Body of pancreas (tissue), 4 donors: ENCODE measurements around the gene UNC93B1.

Experiments used
- CTCF ChIP-seq, 7 experiments: fragments of 450-650 bp in 4 of 7; fragments of 200-600 bp in 3 of 7; sonication (generic) in 3 of 7; IDR thresholded peaks; one replicate each; pipeline ENCODE4 v1.5.1; 2016 to 2019; ENCODE audit warnings: antibody characterized with exemption in 7 of 7
- POLR2A ChIP-seq, 3 donors: fragments of 450-650 bp; IDR thresholded peaks; one replicate each; pipeline ENCODE4 v1.6.1; 2016; ENCODE audit warnings: antibody characterized with exemption in 3 of 3, mild to moderate bottlenecking in 2 of 3

GRCh38 chr11:68019486-68019885, 15.6 kb upstream of the UNC93B1 start:
- no peak for TF ChIP-seq CTCF (IDR thresholded peaks at IDR 0.05)
- no peak for TF ChIP-seq POLR2A (IDR thresholded peaks at IDR 0.05)
